NOMO-1 treated with dmso at 0.1 percent for 144 hours (cell line): ENCODE data around the gene FBXO8.

Source experiments
- DNase-seq: peaks from one replicate; lab custom pipeline; 2025; ENCODE audit not compliant: unreplicated experiment; lab: John Stamatoyannopoulos, UW

The FBXO8 gene

DNA sequence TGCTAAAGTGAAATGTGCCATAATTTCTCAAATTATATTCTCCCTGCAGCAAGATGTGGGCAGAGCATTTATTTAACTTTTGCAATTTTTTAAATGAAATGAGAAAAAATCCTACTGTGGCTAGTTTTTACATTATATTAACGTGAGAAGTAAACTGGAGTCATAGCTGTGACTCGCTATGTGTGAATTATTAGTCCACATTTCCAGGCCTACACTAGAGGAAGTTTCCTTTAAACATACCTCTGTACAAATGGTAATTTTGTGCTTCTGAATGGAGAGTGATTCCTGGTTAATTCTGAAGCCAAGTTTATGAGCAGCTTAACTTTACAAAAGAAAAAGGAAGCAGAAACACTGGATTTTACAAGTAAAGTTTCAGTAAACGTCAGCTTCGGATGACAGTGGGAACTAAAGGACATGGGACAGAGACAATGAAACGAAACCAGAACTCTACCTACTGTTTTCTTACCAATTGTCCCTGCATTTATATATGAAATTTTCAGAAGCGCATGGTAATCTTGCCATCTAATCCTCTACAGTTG, 72.4 kb downstream of the FBXO8 start:
- DNase-seq: no peak

DNA sequence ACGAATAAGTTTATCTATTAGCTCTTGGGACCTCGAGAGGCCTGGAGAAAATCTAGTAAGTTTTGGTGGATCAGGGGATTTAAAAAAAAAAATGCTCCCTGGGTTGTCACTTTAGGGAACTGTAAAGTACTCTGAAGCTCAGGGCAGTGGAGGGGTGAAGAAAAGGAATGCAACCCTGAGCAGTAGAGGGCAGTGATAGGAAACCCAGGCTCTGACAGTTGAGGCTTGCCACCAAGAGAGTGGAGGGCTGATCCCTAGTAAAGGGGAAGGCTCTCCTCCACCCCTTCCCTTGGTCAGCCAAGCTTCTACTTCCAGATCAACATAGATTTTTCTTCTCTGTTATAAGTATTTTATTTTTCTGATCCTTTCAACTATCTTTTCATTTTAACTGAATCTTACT, 73.1 kb downstream of the FBXO8 start:
- no peak for DNase-seq

DNA sequence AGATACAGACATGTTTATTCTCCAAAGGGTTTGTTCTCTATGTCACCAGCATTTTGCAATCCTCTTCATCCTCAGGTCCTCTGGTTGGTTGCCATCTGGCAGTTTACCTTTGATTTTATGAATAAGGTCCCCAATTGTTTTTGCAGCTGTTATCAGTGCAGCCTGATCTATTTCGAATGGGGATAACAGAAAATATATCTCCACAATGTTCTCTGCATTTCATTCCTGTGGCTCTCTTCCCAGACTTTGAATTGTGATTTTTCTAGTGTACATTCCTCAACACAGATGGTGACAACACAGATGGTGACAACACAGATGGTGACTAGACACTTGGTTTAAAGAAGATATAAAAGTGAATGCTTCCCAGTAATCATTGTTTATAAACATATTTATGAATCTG, 74.1 kb downstream of the FBXO8 start:
- DNase-seq: no peak

DNA sequence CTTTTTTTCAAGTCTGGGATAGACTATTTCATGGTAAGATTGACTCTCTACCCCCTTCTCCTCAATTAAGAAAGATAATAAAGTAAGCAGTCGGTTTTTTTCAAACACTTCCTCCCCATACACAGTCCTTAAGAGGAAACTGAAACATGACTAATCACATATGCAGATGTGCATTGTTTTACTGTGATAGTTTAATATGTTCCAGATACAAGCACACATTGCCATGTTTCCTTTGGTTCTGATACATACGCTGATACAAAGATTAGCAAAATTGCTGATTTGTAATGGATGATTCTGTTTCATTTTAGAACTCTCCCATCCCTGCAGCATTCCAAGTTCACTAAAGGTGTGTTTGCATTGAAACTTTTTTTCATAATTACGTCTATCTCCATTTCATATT, 76.1 kb downstream of the FBXO8 start:
- no peak for DNase-seq

DNA sequence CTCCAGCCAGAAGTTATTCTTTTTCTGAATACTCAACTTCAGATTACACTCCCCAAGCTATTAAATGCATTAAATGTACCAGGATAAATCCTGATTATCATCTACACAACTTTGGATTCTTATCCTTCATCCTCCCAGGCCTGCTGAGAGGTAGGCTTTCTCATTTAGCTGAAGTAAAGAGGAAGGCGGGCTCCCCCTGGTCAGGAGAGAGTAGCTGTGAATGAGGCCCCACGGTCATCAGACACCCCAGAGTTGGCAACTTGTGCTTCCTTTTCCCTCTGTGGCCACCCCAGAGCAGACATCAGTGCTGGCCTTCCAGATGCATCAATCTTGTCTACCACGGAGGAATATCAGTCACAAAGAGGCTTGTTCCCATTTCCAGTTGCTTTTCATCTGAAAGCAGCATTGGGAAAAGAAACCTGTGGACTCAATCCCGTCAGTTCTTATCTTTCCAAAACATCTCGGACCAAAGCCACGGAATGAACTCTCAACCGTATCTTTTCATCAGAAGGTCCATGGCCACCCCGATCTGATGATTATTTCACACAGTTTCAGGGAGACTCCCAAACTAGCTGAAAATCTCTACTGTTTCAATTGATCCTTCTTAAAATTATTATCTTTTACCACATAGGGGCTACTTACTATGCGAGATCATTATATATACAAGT, 79.2 kb downstream of the FBXO8 start:
- no peak for DNase-seq

DNA sequence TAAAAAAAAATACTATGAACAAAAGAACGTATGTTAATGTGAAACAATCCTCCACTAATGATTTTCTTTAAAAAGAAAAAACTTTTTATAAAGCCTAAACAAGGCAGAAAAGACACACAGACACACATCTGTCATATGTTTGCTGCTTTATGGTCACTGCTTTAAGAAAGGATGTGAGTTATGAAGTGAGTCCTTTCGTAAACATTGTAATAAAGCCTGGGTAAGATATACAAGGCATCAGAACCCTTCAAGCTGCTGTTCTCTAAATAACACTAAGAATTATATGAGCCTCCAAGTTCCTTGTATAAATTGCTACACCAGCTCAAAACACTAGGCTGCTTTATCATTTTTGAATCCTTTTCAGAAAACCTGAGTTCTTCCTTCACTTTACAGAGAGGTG, 81.6 kb downstream of the FBXO8 start:
- DNase-seq: no peak

DNA sequence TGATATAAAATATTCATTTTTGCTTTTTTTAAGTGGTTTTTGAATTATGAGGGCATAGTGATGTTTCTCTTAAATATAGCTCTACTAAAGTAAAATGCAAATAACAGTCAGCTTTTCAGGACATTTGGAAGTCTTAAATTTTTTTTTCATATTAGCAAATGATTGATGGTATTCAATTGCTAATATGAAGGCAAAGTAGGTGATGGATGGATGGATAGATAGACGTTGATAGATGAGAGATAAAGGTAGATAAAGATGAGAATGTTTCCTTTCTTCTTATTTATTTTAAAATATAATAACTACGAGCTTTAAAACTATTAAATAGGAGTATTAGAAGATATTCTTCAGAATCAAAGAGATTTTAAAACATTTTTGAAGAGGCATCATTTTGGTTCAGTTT, 83.7 kb downstream of the FBXO8 start:
- no peak for DNase-seq

DNA sequence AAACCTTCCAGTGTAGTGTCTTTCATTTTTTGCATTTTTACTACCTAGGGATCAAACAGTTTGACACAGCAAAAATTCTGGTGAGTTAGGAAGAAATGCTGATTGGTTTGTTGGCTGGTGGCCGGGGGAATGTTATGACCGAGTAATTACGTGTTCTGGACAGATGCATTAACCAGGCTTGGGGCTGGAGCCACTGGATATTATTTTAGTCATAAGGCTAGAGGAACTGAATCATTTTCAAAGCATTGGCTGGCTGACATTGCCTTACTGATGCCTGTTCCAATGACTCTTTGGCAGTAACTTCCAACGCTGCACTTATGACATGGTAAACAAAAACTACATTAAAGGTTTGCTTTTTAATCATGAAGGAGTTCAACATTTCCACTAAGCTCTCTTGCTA, 84.6 kb downstream of the FBXO8 start:
- DNase-seq: no peak

DNA sequence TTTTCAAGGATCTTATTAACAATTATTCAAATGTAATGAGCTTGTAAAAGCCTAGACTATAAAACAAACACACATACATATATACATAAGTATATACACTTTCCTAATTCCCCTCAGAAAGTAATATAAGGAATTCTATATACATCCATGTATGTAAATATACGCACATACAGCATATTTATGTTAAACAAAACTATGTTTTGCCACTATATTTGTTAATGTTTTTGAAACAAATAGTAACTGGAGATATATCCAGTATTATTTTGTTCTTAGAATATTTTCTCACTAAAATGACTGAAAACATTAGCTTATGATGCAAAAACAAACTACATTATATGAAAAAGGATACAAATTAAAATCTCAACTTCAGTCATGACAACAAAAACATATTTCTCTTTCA, 85.1 kb downstream of the FBXO8 start:
- DNase-seq: no peak

DNA sequence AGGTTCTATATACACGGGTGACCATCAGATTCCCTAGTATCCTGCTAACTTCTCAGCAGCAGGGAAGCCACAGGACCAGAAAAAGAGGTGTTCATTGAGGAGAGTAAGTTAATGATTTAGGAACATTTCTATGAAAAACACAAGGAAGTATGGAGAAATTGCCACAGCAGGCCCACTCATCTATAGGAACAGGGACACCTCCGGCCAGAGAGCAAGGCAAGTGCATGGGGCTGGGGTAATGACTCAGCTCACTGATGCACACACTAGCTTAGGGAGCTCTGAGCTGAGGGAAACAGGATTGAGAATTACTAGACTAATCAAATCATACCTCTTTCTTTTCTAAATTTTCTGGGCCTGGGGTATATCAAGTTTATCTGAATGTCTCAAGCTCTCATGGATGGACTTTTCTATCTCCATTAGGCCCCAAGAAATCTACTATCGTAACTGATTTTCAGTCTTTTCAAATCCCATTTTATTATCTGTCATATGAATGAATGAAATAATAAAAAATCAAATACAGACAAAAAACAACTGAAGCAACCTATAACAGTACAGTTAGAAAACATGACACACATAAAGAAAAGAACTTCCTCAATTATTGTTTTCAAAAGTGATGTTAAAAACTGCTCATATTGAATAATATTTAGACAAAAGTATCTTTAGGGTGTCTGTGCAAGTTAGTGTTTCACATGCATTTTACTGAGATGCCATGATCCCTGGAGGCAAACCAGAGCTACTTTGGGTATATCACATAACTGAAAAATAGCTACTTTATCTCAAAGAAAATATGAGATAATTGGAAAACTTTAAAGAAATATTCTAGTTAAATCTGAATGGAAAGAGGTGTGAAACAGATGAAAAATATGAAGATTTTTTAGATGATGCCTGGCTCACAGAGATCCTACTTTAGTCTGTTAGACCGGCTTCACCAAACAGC, 89.8 kb downstream of the FBXO8 start:
- no peak for DNase-seq

DNA sequence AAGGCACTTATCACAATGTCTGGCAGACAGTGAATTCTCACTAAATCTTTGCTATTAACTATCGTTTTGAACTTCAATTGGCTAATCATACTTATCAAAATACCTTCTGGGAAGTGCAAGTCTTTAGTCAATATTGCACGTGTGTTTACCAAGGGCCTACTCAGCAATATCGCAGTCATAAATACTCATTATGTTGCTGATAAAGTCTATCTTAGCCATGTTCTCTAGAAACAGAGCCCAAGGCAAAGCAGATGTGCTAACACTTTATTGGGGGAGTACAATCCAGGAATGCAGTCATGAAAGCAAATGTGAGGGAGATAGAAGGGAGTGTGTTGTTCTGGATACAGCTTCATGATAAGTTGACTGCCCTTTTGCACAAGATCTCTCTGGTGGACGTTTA, 90.5 kb downstream of the FBXO8 start:
- DNase-seq: no peak

DNA sequence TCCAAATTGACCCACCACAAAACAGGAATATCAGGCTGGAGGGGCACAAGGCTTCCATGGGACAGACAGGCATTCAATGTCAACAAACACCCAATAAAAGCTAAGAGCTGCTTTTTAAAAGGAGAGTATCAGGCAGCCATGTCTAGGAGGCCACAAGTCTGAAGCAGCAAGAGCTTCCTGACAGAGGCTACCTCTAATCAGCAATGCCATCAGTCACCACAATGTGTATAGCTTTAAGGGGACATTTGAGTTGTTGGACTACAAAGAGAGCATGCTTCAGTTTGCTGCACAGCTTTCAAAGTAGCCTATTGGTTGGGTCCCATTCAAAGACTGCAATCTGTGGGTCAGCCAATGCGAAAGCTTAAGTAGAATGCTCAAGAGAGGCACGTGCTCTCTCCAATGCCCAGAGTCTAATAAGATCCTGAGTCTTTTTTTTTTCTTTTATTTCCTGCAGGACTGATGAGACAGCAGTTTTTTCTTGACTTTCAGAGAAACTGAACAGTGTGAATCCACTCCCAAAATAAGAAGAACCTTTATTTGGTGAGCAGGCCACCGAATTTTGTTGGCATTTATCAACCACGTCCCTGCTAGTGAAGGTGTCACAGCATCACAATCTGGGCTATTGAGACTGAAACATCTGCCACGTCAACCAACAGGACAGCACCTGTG, 92.5 kb downstream of the FBXO8 start:
- no peak for DNase-seq

DNA sequence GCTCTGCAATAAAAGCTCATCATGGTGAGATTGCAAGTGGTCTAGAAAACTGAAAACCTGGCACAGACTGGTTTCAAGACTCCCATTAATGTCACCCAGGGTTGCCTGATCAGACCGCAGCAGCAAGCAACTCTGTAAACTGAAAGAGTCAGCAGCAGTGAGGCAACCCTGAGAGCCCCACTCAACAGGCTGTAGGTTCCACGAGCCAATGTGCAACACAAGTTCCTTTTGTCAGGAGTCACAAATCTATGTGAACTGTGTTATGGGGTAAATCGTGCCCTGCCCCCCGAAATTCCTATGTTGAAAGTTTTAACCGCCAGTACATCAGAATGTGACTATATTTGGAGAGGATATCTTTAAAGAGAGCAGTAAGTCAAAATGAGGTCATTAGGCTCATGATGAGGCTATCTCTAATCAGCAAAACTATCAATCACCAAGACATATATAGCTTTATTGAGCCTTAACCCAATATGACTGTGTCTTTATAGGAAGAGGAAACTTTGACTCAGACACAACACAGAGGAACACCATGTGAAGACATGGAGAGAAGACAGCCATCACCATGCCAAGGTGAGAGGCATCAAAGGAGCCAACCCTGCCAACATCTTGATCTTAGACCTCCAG, 94.0 kb downstream of the FBXO8 start:
- no peak for DNase-seq
